Neural progenitor cell (in vitro differentiated cells): Measurements from ENCODE around the gene TBCD. TPM values are rescaled to one million over a fixed set of nuclear protein-coding genes. Genes with fewer than 3 reads are reported as not detected.

Experiments
- DNase-seq: peaks from one replicate; pipeline ENCODE4 v3.0.0-alpha.2; 2016; ENCODE audit warnings: low spot score
- H2AFZ ChIP-seq: fragments of 200-600 bp; sonication (generic); replicated peaks from 2 replicates; pipeline ENCODE4 v1.6.1; 2016; ENCODE audit warnings: antibody characterized with exemption
- H3F3A ChIP-seq: fragments of 200-600 bp; sonication (generic); 2 replicates; pipeline ENCODE4 v1.6.1; 2016; ENCODE audit warnings: antibody characterized with exemption, low read depth
- H3K27ac ChIP-seq: fragments of 200-600 bp; sonication (generic); 2 replicates; pipeline ENCODE4 v1.5.1; 2016; ENCODE audit warnings: mild to moderate bottlenecking
- H3K27me3 ChIP-seq: fragments of 200-600 bp; sonication (generic); 2 replicates; pipeline ENCODE4 v1.6.1; 2016; ENCODE audit warnings: mild to moderate bottlenecking, moderate library complexity
- H3K36me3 ChIP-seq: fragments of 200-600 bp; sonication (generic); 2 replicates; pipeline ENCODE4 v1.5.1; 2016
- H3K4me1 ChIP-seq: fragments of 200-600 bp; sonication (generic); 2 replicates; pipeline ENCODE4 v1.6.1; 2016; ENCODE audit warnings: mixed run types
- H3K4me2 ChIP-seq: fragments of 200-600 bp; sonication (generic); 2 replicates; pipeline ENCODE4 v1.6.1; 2016
- H3K4me3 ChIP-seq: fragments of 200-600 bp; sonication (generic); 2 replicates; pipeline ENCODE4 v1.5.1; 2016
- H3K79me2 ChIP-seq: fragments of 200-600 bp; sonication (generic); 2 replicates; pipeline ENCODE4 v1.6.1; 2016; ENCODE audit warnings: low read depth
- H3K9ac ChIP-seq: fragments of 200-600 bp; sonication (generic); 2 replicates; pipeline ENCODE4 v1.6.1; 2016
- H3K9me3 ChIP-seq: fragments of 200-600 bp; sonication (generic); 2 replicates; pipeline ENCODE4 v1.5.1; 2016; ENCODE audit warnings: low read depth
- H4K20me1 ChIP-seq: fragments of 200-600 bp; sonication (generic); 2 replicates; pipeline ENCODE4 v1.6.1; 2016; ENCODE audit warnings: low read depth
- H3K27ac Mint-ChIP-seq: 3 replicates; pipeline ENCODE4 v1.8.0; 2021; ENCODE audit warnings: mixed read lengths
- H3K27me3 Mint-ChIP-seq: 2 replicates; pipeline ENCODE4 v1.8.0; 2022; ENCODE audit warnings: low read depth, mild to moderate bottlenecking, inconsistent platforms, moderate library complexity, mixed read lengths; ENCODE audit not compliant: insufficient read depth
- H3K36me3 Mint-ChIP-seq: 3 replicates; pipeline ENCODE4 v1.8.0; 2021; ENCODE audit warnings: mixed read lengths
- H3K4me1 Mint-ChIP-seq: 3 replicates; pipeline ENCODE4 v1.8.0; 2021; ENCODE audit warnings: mixed read lengths
- H3K4me3 Mint-ChIP-seq: 3 replicates; pipeline ENCODE4 v1.8.0; 2021; ENCODE audit warnings: mild to moderate bottlenecking, moderate library complexity, mixed read lengths
- H3K9me3 Mint-ChIP-seq: 3 replicates; pipeline ENCODE4 v1.8.0; 2020; ENCODE audit warnings: mixed read lengths
- CTCF ChIP-seq: fragments of 200-600 bp; sonication (generic); IDR thresholded peaks from 2 replicates; pipeline ENCODE4 v1.5.1; 2017; ENCODE audit warnings: antibody characterized with exemption, mild to moderate bottlenecking
- EZH2 ChIP-seq: fragments of 200-600 bp; sonication (generic); IDR thresholded peaks from 2 replicates; pipeline ENCODE4 v1.6.1; 2017; ENCODE audit warnings: antibody characterized with exemption, mild to moderate bottlenecking, moderate library complexity
- EZH2phosphoT487 ChIP-seq: fragments of 200-600 bp; sonication (generic); IDR thresholded peaks from 2 replicates; pipeline ENCODE4 v1.6.1; 2017; ENCODE audit warnings: antibody characterized with exemption
- total RNA-seq: library from RNA; depleted of rRNA; stranded (reverse); fragments of >200 nt; gene quantifications from 2 replicates; pipeline ENCODE4 v1.2.3, GENCODE V29; 2015; ENCODE audit warnings: low replicate concordance

Gene TBCD
- total RNA-seq, 1 donor from 2014 or later = 76.4 TPM

- Histone ChIP-seq H3K4me2 (no peak overlapping the region), H3K4me3 (no peak overlapping the region), H3K27ac (no peak overlapping the region), H3K9ac (no peak overlapping the region), H3F3A (no peaks in the 10 kb centered on the region), H2AFZ (no peak overlapping the region), H3K27me3 (no peaks in the 10 kb centered on the region), H4K20me1 (no peaks in the 10 kb centered on the region), H3K36me3 (no peaks in the 10 kb centered on the region), H3K4me1 (no peaks in the 10 kb centered on the region), H3K79me2 (no peaks in the 10 kb centered on the region), H3K9me3 (no peaks in the 10 kb centered on the region)
- no peak for DNase-seq
- TF ChIP-seq EZH2phosphoT487 (no peak), EZH2 (no peak), CTCF (no peak)
- no peak overlapping the region for H3K4me3 Mint-ChIP-seq
- peaks cover 34% of the 10 kb centered on the region for H3K36me3 Mint-ChIP-seq
- peaks cover 5% of the 10 kb centered on the region for H3K27me3 Mint-ChIP-seq
- peaks cover 25% of the 10 kb centered on the region for H3K4me1 Mint-ChIP-seq
- H3K9me3 Mint-ChIP-seq = no peaks in the 10 kb centered on the region
- H3K27ac Mint-ChIP-seq = no peak overlapping the region
Observed at GRCh38 chr17:82896071-82897000, 144.5 kb downstream of the TBCD start.

- Histone ChIP-seq H3K4me1 (no peaks in the 10 kb centered on the region), H3F3A (no peaks in the 10 kb centered on the region), H3K36me3 (no peaks in the 10 kb centered on the region), H3K4me3 (no peak overlapping the region), H3K4me2 (no peak overlapping the region), H3K9ac (no peak overlapping the region), H3K79me2 (no peaks in the 10 kb centered on the region), H3K27ac (no peak overlapping the region), H3K27me3 (no peaks in the 10 kb centered on the region), H4K20me1 (no peaks in the 10 kb centered on the region), H3K9me3 (no peaks in the 10 kb centered on the region), H2AFZ (no peak overlapping the region)
- no peak overlapping the region for H3K27ac Mint-ChIP-seq
- TF ChIP-seq CTCF = no peak
- no peak for TF ChIP-seq EZH2phosphoT487
- no peak for TF ChIP-seq EZH2
- H3K4me3 Mint-ChIP-seq = no peak overlapping the region
- no peak for DNase-seq
- H3K27me3 Mint-ChIP-seq = peaks cover 2% of the 10 kb centered on the region
- no peaks in the 10 kb centered on the region for H3K9me3 Mint-ChIP-seq
- H3K36me3 Mint-ChIP-seq = peaks cover 40% of the 10 kb centered on the region
- H3K4me1 Mint-ChIP-seq = peaks cover 21% of the 10 kb centered on the region
Observed at GRCh38 chr17:82897514-82898249, 145.8 kb downstream of the TBCD start.

GRCh38 chr17:82898976-82899514 is 147.2 kb downstream of the TBCD start:
- H2AFZ ChIP-seq = no peak overlapping the region
- no peak for DNase-seq
- no peaks in the 10 kb centered on the region for H3K79me2 ChIP-seq
- no peaks in the 10 kb centered on the region for H3F3A ChIP-seq
- H3K4me3 ChIP-seq = no peak overlapping the region
- no peak overlapping the region for H3K27ac ChIP-seq
- no peak overlapping the region for H3K4me2 ChIP-seq
- TF ChIP-seq EZH2 = no peak
- TF ChIP-seq CTCF = no peak
- TF ChIP-seq EZH2phosphoT487 = no peak
- H3K4me1 ChIP-seq = no peaks in the 10 kb centered on the region
- Mint-ChIP-seq H3K36me3 (peaks cover 33% of the 10 kb centered on the region), H3K9me3 (no peaks in the 10 kb centered on the region), H3K4me1 (peaks cover 10% of the 10 kb centered on the region), H3K27me3 (peaks cover 2% of the 10 kb centered on the region), H3K4me3 (no peak overlapping the region), H3K27ac (no peak overlapping the region)
- no peaks in the 10 kb centered on the region for H3K36me3 ChIP-seq
- H3K27me3 ChIP-seq = no peaks in the 10 kb centered on the region
- no peaks in the 10 kb centered on the region for H3K9me3 ChIP-seq
- no peaks in the 10 kb centered on the region for H4K20me1 ChIP-seq
- no peak overlapping the region for H3K9ac ChIP-seq
